HepG2 (cell line): ENCODE measurements around the gene C11orf21. TPM values are rescaled to one million over a fixed set of nuclear protein-coding genes. Genes with fewer than 3 reads are reported as not detected.

Experiments
- KLF13 ChIP-seq: sonication (generic); formaldehyde crosslinking; IDR thresholded peaks from 2 replicates; pipeline ENCODE4 v1.4.0; 2020; ENCODE audit warnings: mild to moderate bottlenecking, missing genetic modification reagents
- NFKB2 ChIP-seq: sonication (generic); formaldehyde crosslinking; IDR thresholded peaks from 2 replicates; pipeline ENCODE4 v1.4.0; 2020; ENCODE audit warnings: missing genetic modification reagents, borderline replicate concordance
- TMF1 ChIP-seq: sonication (generic); formaldehyde crosslinking; IDR thresholded peaks from 2 replicates; pipeline ENCODE4 v1.8.1; 2022; ENCODE audit warnings: low read depth, missing genetic modification reagents
- ZBTB40 ChIP-seq, 2 experiments: fragments of 450-650 bp in 1 of 2; sonication (generic) in 1 of 2; formaldehyde crosslinking in 1 of 2; IDR thresholded peaks; 2 replicates each; pipeline versions ENCODE4 v1.6.1 to v1.8.0; 2016 to 2022; ENCODE audit warnings: antibody characterized with exemption in 1 of 2, mild to moderate bottlenecking in 1 of 2, missing genetic modification reagents in 1 of 2
- ZHX2 ChIP-seq, 2 experiments: sonication (generic) in 1 of 2; formaldehyde crosslinking in 1 of 2; IDR thresholded peaks; 2 replicates each; pipeline versions ENCODE4 v1.6.1 to v1.9.0; 2014 to 2022; ENCODE audit warnings: antibody characterized with exemption in 1 of 2, borderline replicate concordance in 1 of 2, inconsistent platforms in 1 of 2, low read depth in 1 of 2, missing genetic modification reagents in 1 of 2
- ZNF703 ChIP-seq: sonication (generic); formaldehyde crosslinking; IDR thresholded peaks from 2 replicates; pipeline ENCODE4 v1.5.1; 2020; ENCODE audit warnings: missing genetic modification reagents, mild to moderate bottlenecking, moderate library complexity, borderline replicate concordance
- polyA plus RNA-seq, 8 experiments: library from polyadenylated mRNA; depleted of rRNA in 3 of 8; stranded (reverse) in 7 of 8; unstranded in 1 of 8; fragments of >200 nt; fragmentation: Illumina TruSeq in 4 of 8; extraction: Trizol in 4 of 8; gene quantifications; 2 replicates each; pipeline versions ENCODE4 v1.2.1 to v1.2.3, GENCODE V29; 2011 to 2016; ENCODE audit warnings: low read depth in 4 of 8, missing spikeins in 1 of 8, mixed read lengths in 1 of 8; ENCODE audit not compliant: insufficient read depth in 1 of 8
- total RNA-seq, 5 experiments: library from RNA; depleted of rRNA; stranded (reverse); fragments of >200 nt; fragmentation: Illumina TruSeq; extraction: Trizol; gene quantifications; 2 replicates each; pipeline ENCODE4 v1.2.3, GENCODE V29; 2016; ENCODE audit warnings: low read depth in 1 of 5

The C11orf21 gene
- total and polyA plus RNA-seq, 2 of the 13 experiments (the other 11 are each of a cell fraction or from before 2014, with no cell fraction given): 0.08 TPM; not detected in 1

GRCh38 chr11:2263071-2263565 lies 38.6 kb downstream of the C11orf21 start (continued):
- no peak for TF ChIP-seq ZBTB40 (IDR thresholded peaks at IDR 0.05)
- TF ChIP-seq ZBTB40 (CRISPR knock-in tag; IDR thresholded peaks at IDR 0.05): no peak
- no peak for TF ChIP-seq ZHX2 (IDR thresholded peaks at IDR 0.05; ENCODE audit: low read depth)
- TF ChIP-seq ZHX2 (CRISPR knock-in tag; IDR thresholded peaks at IDR 0.05; ENCODE audit: borderline replicate concordance): no peak
- TF ChIP-seq TMF1 (CRISPR knock-in tag): no peak
- TF ChIP-seq ZNF703 (CRISPR knock-in tag): no peak
- no peak for TF ChIP-seq KLF13 (CRISPR knock-in tag)
- no peak for TF ChIP-seq NFKB2
- TF ChIP-seq, all 625 proteins: peak for 0
